SK-N-DZ (cell line): ENCODE results near the gene COMMD1.
"Not testable (repeated sequence)": the region's sequence is repeated elsewhere in the genome, so short reads cannot be mapped to it uniquely, and the experiment has no call there.

Experiments
- DNase-seq: peaks from one replicate; pipeline ENCODE4 v3.0.0-alpha.2; 2015; ENCODE audit warnings: low spot score

COMMD1 gene

GRCh38 chr2:62014102-62014501 is 108.6 kb downstream of the COMMD1 start:
- peak; percentile 7 for DNase-seq

DNA sequence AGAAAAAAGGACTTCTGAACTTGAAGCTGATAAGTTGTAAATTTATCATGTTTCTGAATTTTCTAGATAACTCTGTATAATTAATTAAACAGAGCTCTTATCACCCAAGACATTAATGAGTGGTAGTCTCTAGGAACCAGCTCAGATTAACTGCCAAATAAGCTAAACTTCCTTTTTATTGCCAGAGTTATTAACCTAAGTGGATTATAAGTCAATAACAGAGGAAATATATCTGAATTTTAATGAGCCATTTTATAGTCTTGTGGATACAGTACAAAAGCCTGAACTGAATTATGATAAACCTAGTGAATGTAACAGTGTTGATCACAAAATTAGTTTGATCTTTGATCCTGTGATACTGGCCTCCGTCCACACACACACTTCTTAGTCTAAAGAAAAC is 111.5 kb downstream of the COMMD1 start:
- DNase-seq = no peak

- no peak for DNase-seq
Measured at GRCh38 chr2:62029910-62030309, 124.4 kb downstream of the COMMD1 start.

DNA sequence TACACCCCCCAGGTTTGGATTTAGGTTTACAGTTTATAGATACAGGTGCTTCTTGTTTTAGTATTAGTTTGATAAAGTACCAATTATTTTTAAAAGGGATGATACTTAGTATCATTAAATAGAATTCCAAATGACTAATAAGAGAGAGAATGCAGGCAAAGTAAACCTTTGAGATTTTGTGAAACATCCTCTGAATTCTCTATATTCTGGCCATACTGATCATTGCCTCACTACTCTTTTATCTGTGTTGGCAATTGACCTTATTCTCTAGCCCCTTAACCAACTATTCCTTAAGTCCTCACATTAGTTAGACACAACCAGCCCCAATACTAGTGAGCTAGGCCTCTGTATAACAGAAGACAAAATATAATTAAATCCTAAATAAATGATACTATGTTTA is 125.4 kb downstream of the COMMD1 start:
- DNase-seq = no peak

DNA sequence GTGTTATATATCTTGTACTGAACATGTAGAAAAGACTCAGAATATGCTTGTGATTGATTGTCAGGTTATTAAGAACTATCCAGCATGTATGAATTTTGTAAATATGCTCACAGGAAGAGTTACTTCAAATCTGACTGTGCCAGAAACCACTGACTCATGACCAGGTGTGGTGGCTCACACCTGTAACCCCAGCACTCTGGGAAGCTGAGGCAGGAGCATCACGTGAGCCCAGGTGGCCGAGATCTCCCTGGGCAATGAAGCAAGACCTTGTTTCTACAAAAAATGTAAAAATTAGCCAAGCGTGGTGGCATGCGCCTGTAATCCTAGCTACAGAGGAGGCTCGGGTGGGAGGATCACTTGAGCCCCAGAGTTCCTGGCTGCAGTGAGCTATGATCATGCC is 126.6 kb downstream of the COMMD1 start:
- DNase-seq = no peak

DNA sequence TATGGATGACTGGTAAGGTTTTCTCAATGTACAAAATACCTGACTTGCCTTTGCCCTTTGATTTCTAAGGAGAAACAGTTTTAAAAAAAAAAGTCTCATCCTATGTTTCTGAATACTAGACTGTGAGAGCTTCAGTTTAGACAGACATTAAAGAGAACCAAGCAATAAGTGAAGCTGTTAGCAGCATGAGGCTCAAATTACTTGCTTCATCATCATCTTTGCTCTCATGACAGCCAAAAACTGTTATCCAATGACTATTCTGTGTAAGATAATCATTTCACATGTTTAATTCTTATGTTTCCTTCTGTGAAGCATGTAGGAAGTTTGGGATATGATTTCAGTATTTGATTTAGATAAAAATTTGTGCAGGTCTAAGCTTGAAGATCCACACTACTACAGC is 129.2 kb downstream of the COMMD1 start:
- no peak for DNase-seq

- DNase-seq = no peak
Measured at GRCh38 chr2:62036229-62036628, 130.8 kb downstream of the COMMD1 start.

DNA sequence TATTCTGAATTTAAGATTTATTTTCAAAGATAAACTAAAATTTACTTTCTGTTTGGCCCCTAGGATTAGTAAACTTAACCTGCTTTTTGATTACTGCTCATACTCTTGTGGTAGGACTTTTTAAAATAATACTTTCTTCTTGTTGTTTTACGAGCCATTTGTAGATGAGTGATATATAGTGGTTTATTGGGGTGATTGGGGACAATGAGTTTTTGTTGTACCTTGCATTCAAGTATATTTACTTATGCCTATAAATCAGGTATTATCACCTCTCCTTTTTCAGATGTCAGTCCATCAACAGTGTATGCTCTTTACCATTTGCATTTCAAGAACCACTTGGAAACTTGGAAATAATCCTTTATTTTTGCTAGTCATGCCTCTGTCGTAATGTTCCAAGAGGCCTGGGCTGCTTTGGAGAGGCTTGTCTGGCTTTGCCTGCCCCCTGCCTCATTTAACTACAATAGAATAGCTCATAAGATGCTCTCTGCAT is 131.3 kb downstream of the COMMD1 start:
- DNase-seq = no peak

GRCh38 chr2:62038975-62039771 is 133.7 kb downstream of the COMMD1 start:
- no peak for DNase-seq

- no peak for DNase-seq
Measured at GRCh38 chr2:62040926-62041325, 135.5 kb downstream of the COMMD1 start.

DNA sequence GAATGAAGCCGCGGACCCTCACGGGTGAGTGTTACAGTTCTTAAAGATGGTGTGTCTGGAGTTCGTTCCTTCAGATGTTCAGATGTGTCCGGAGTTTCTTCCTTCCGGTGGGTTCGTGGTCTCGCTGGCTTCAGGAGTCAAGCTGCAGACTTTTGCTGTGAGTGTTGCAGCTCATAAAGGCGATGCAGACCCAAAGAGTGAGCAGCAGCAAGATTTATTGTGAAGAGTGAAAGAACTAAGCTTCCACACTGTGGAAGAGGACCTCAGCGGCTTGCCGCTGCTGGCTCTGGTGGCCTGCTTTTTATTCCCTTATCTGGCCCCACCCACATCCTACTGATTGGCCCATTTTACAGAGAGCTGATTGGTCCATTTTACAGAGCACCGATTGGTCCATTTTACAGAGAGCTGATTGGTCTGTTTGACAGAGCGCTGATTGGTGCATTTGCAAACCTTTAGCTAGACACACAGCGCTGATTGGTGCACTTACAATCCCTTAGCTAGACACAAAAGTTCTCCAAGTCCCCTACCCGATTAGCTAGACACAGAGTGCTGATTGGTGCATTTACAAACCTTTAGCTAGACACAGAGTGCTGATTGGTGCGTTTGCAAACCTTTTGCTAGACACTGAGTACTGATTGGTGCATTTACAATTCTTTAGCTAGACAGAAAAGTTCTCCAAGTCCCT is 136.4 kb downstream of the COMMD1 start:
- not testable (repeated sequence) for DNase-seq

GRCh38 chr2:62042400-62042799 is 136.9 kb downstream of the COMMD1 start:
- DNase-seq = no peak

- no peak for DNase-seq
Measured at GRCh38 chr2:62042944-62043343, 137.5 kb downstream of the COMMD1 start.

DNA sequence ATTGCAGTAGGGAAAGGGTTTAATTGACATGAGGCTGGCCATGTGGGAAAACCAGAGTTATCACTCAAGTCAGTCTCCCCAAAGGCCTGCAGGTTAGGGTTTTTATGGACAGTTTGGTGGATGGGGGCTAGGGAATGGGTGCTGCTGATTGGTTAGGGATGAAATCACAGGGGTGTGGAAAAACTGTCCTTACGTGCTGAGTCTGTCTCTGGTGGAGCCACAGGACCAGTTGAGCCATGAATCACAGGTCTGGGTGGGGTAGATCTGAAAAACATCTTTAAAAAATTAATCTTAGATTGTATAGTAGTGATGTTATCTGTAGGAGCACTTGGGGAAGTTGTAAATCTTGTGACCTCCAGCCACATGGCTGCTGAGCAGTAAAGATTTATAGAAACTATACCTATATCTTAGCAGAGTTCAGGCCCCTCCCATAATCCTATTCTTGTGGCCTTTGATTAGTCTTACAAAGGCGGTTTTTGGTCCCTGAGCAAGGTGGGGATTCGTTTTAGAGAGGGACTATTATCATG is 139.6 kb downstream of the COMMD1 start:
- peak; percentile 3 for DNase-seq

GRCh38 chr2:62046141-62046540 is 140.7 kb downstream of the COMMD1 start:
- DNase-seq = no peak

DNA sequence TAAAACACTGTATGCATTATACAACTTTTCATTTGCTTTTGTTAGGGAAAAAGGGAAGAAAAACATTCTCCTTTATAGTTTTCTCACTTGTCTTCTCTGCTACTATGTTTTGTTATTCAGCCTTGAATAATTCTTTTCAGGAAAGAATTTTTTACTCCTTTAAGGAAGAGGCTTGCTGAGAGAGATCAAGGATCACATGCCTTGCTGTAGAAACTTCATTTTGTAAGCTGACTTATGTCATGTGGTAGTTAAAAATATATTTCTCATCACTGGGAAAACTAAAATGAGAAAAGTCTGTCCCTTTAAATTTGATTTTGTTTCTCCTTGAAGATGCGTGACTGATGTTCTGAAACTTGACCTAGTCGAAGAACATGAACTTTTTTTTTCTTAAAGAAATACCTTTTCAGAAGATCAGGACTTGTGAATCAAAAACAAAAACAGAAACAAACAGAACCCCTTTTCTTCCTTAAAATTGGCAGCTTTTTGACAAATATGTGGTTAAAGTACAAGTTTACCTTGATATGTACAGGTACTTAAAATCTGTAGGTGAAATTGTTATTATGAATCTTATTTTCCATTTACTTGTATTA is 145.1 kb downstream of the COMMD1 start:
- no peak for DNase-seq

DNA sequence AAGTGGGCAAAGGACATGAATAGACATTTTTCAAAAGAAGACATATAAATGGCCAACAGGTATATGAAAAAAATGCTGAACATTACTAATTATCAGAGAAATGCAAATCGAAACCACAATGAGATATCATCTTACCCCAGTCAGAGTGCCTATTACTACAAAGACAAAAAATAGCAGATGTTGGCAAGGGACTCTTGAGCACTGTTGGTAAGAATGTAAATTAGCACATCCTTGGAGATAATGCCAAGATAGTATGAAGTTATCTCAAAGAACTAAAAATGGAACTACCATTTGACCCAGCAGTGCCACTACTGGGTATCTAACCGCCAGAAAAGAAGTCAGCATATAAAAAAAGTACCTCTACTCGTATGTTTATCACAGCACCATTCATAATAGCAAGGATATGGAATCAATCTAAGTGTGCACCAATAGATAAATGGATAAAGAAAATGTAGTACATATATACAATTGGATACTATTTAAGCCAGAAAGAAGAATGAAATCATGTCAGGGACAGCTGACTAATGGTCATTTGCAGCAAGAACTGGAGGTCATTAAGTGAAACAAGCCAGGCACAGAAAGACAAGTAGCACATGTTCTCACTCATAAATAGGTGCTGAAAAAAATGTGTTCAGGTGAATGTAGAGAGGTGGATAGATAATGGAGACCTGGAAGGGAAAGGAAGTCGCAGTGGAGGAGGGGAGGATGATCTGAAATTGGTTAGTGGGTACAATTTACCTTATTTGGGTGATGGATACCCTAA is 148.7 kb downstream of the COMMD1 start:
- no peak for DNase-seq

DNA sequence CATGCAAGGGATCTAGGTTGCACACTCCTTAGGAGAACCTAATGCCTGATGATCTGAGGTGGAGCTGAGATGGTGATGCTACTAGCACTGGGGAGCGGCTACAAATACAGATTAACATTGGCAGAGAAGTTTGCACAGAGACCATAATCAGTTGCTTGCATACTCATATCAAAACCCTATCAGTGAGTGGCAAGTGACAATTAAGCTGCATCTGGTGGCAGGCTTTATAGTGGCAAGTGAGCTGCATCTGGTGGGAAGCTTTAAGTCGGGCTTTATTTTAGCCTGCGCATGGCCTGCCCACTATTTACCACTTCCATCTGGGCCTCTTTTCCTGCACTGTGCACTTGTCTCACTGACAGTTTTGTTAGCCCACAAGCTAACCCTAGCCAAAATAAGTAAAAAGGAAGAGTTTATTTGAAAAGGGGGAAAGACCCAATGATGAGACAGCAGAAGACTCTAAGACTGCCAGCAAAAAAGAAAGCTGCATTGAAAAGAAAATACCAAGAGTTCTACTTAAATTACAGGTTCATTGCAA is 149.5 kb downstream of the COMMD1 start:
- DNase-seq = no peak

DNA sequence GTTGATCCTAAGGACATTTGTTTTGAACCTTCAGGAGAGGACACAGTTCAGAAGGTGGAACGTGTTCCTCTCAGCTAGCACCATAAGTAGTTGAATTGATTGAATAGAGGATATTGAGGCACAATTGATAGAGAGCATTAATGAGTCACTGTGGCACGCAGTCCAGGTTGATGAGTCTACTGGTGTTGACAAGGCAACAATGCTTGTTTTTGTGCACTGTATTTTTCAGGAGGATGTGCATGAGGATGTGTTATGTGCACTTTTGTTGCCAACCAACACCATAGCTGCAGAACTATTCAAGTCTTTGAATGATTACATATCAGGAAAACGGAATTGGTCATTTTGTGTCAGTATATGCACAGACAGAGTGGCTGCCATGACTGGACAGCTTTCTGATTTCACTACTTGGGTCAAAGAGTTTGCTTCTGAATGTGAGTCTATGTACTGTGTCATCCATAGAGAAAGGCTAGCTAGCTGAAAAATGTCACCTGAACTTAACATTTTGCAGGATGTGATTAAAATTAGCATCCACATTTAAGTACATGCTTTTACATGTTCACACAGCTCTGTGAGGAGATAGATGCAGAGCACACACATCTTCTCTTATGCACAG is 150.4 kb downstream of the COMMD1 start:
- no peak for DNase-seq

GRCh38 chr2:62056341-62056740 is 150.9 kb downstream of the COMMD1 start:
- no peak for DNase-seq

GRCh38 chr2:62065243-62065642 is 159.8 kb downstream of the COMMD1 start:
- DNase-seq = no peak
